ENCODE data around the gene JARID2. TPM values are rescaled to one million over a fixed set of nuclear protein-coding genes. Genes with fewer than 3 reads are reported as not detected.

JARID2 gene
- total RNA-seq, 2 experiments from 2014 or later = 27.5 to 27.6 TPM

DNA sequence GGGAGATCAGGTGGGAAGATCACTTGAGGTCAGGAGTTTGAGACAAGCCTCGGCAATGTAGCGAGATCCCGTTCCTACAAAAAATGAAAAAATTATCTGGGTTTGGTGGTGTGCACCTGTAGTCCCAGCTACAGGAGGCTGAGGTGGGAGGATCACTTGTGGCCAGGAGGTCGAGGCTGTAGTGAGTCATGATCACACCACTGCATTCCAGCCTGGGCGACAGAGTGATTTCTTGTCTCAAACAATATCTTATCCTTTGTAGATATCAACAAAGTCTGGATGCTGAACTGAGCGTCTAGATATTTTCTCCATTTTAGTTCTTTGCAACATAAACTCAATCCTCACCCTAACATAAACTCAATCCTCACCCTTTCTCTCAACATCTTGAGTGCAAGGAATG lies 219.3 kb downstream of the JARID2 start:
- H3K27ac Mint-ChIP-seq = no peak overlapping the region
- H3K36me3 Mint-ChIP-seq (ENCODE audit: low read depth) = peaks cover 11% of the 10 kb centered on the region
- H3K9me3 Mint-ChIP-seq = no peaks in the 10 kb centered on the region
- ChIA-PET CTCF (no interaction called here), POLR2A (no interaction called here)
- H3K4me3 Mint-ChIP-seq = no peak overlapping the region
- DNase-seq = no peak
- no peaks in the 10 kb centered on the region for H3K27me3 Mint-ChIP-seq
- peaks cover 22% of the 10 kb centered on the region for H3K4me1 Mint-ChIP-seq

DNA sequence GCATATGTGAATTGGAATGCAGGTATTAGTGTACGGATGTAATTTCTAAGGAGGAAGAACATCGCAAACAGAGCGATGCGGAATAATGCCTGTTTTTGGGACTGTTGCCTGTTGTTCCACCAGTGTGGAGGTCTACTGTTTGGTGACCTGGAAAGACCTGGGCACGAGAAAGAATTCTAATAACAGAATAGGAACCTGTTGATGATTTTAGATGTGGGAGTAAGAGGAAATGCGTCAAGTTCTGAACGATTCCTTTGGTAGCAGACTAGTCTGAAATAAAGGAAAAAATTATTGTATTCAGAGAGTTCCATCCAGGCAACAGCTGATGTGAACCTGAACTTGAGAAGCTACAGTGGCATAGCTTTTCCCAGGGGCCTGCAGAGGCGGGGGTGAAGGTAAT lies 224.9 kb downstream of the JARID2 start:
- no peaks in the 10 kb centered on the region for H3K27me3 Mint-ChIP-seq
- no peak overlapping the region for H3K27ac Mint-ChIP-seq
- no peaks in the 10 kb centered on the region for H3K9me3 Mint-ChIP-seq
- ChIA-PET POLR2A (no interaction called here), CTCF (interaction anchor here (0.9 to 1.2 kb wide), 2 partner anchors 10 to 20 kb away, joined by 3 to 6 read pairs; no protein-coding TSS in a partner anchor)
- no peak for DNase-seq
- H3K4me3 Mint-ChIP-seq = no peak overlapping the region
- H3K36me3 Mint-ChIP-seq (ENCODE audit: low read depth) = peaks cover 38% of the 10 kb centered on the region
- H3K4me1 Mint-ChIP-seq = peaks cover 2% of the 10 kb centered on the region

DNA sequence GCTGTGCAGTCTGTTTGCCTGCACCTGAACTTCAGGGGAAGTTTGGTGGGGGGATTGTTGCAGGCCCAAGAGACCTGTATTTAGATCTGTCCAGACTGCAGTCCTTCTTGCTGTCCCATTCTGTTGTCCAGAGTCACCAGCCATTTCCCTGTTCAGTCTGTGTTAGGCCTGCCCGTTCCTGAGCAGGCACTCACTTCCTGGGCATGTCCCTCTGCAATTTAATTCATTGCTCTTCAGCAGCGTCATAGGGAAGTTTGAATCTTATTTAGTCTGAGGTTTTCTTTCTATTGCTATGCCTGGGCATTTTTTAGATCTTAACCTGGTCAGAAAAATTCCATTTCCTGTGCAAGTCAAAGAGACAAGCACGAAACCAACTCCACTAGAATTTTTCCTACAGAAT lies 226.8 kb downstream of the JARID2 start:
- Mint-ChIP-seq H3K36me3 (ENCODE audit: low read depth) (peaks cover 45% of the 10 kb centered on the region), H3K4me1 (peaks cover 5% of the 10 kb centered on the region), H3K9me3 (no peaks in the 10 kb centered on the region), H3K27ac (no peak overlapping the region), H3K4me3 (no peak overlapping the region), H3K27me3 (no peaks in the 10 kb centered on the region)
- CTCF ChIA-PET = no interaction called here
- no peak for DNase-seq
- POLR2A ChIA-PET = no interaction called here

DNA sequence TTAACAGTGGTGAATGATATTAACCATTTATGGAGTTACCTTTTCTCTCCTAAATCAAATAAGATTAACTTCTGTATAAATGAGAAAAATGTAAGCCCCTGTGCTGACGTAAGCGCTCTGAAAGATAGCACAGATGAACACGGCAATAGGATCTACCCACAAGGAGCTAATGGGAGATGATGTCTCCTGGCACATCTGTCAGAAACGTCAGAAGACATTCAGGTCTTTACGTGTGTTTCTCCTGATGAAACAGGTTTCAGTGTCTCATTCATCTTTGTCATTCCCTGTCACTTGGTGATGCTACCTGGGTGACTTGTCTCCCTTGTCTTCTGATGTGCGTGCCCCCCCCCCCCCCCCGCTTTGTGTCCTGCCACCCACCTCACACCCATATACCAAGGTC lies 227.3 kb downstream of the JARID2 start:
- peaks cover 44% of the 10 kb centered on the region for H3K36me3 Mint-ChIP-seq (ENCODE audit: low read depth)

DNA sequence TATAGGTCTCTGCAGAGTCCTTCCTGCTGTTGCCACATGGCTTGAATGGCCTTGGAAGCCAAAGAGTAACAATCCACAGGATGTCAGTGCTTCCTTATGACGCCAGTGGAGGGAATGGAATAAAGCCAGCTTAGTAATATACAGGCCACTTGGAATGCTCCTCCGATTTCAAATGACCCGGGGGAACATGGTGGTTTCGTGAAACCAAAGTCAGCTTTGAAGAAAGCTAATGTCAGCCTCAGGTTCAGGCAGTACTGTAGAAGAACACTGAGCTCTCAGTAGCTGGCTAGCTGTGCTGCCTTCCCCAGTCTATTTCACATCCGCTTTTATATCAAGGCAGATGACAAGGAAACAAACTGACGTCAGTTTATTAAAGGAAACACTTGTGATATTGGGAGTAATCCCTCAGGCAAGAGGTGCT lies 227.9 kb downstream of the JARID2 start:
- no peaks in the 10 kb centered on the region for H3K27me3 Mint-ChIP-seq
- H3K4me3 Mint-ChIP-seq = no peak overlapping the region
- no peak for DNase-seq
- POLR2A ChIA-PET = no interaction called here
- peaks cover 7% of the 10 kb centered on the region for H3K4me1 Mint-ChIP-seq
- CTCF ChIA-PET = interaction anchor here (0.7 kb wide), 1 partner anchor 854 kb away, joined by 3 read pairs; no protein-coding TSS in a partner anchor
- no peak overlapping the region for H3K27ac Mint-ChIP-seq
- H3K36me3 Mint-ChIP-seq (ENCODE audit: low read depth) = peaks cover 38% of the 10 kb centered on the region
- no peaks in the 10 kb centered on the region for H3K9me3 Mint-ChIP-seq

More for the DNA sequence above, 227.3 kb downstream of the JARID2 start:
- CTCF ChIA-PET = no interaction called here
- Mint-ChIP-seq H3K27ac (no peak overlapping the region), H3K4me1 (peaks cover 7% of the 10 kb centered on the region), H3K4me3 (no peak overlapping the region), H3K27me3 (no peaks in the 10 kb centered on the region), H3K9me3 (no peaks in the 10 kb centered on the region)
- POLR2A ChIA-PET = no interaction called here
- DNase-seq = no peak

DNA sequence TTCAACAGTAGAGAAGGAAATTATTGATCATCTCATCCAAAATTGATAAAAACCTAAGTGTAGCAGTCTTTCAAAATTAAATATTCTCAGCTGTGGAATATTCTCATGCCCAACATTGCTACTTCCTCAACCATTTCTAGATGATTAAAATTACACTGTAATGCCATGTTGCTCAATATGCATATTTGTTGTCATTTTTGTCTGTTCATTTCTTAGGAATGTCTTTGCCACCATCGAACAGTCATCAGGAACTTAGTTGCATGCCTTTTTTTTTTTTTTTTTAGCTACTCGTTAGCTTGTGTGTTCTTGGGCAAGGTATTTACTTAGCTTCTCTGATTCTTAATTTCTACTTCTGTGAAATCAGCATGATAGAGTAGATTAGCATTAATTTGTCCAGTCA lies 228.3 kb downstream of the JARID2 start:
- Mint-ChIP-seq H3K4me3 (no peak overlapping the region), H3K9me3 (no peaks in the 10 kb centered on the region), H3K27ac (no peak overlapping the region), H3K4me1 (peaks cover 7% of the 10 kb centered on the region), H3K27me3 (no peaks in the 10 kb centered on the region), H3K36me3 (ENCODE audit: low read depth) (peaks cover 38% of the 10 kb centered on the region)
- POLR2A ChIA-PET = no interaction called here
- CTCF ChIA-PET = interaction anchor here (0.6 to 0.8 kb wide), 4 partner anchors 11 to 1330 kb away, joined by 3 to 4 read pairs (median 3); no protein-coding TSS in a partner anchor
- DNase-seq = no peak

DNA sequence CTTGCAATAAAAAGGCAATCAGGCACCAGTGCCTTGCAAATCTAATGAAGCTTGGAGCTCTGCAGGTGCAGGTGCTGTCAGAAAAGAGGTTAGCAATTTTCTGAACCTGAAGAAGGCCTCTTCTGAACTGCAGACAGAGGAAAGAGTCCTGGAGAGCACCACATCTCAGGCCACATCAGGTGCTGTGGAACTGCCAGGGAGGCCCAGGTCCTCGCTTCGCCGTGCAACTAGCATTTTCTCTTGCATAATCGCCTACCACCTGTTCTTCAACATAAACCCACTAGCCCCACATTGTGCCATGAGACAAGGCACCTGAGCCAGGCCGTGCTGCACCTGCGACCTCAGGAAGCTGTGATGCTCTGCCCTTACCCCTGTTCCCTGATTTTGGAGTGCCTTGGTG lies 229.4 kb downstream of the JARID2 start:
- Mint-ChIP-seq H3K27ac (no peak overlapping the region), H3K9me3 (no peaks in the 10 kb centered on the region), H3K27me3 (no peaks in the 10 kb centered on the region), H3K36me3 (ENCODE audit: low read depth) (peaks cover 44% of the 10 kb centered on the region), H3K4me1 (peaks cover 12% of the 10 kb centered on the region), H3K4me3 (no peak overlapping the region)
- CTCF ChIA-PET = interaction anchor here (1.4 kb wide), 1 partner anchor 18 kb away, joined by 3 read pairs; no protein-coding TSS in a partner anchor
- DNase-seq = no peak
- POLR2A ChIA-PET = no interaction called here

DNA sequence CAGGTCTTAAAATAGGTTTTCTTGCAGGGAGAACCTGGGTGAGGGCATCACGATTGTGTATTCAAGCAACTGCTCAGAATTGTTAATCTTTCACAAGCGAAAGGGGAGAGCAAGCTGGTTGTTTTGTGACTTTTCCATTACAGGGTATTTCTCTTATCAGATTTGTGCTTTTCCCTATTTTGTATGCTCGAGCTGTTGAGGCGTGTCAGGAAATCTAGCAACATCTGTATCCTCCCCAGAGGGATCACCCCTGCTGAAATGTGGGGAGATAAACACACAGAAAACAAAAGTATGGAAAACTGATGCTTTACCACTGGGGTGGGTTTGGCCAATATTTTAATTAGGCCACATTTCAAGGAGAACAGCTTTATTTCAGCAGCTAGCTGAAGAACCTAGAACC lies 230.0 kb downstream of the JARID2 start:
- CTCF ChIA-PET = interaction anchor here (1.4 kb wide), 1 partner anchor 18 kb away, joined by 3 read pairs; no protein-coding TSS in a partner anchor
- Mint-ChIP-seq H3K27ac (peak overlapping the region; percentile 15), H3K36me3 (ENCODE audit: low read depth) (peaks cover 44% of the 10 kb centered on the region), H3K27me3 (no peaks in the 10 kb centered on the region), H3K4me1 (peaks cover 18% of the 10 kb centered on the region), H3K9me3 (no peaks in the 10 kb centered on the region), H3K4me3 (no peak overlapping the region)
- POLR2A ChIA-PET = interaction anchor here (0.6 kb wide), 1 partner anchor 72 kb away, joined by 3 read pairs; no protein-coding TSS in a partner anchor
- DNase-seq = no peak

DNA sequence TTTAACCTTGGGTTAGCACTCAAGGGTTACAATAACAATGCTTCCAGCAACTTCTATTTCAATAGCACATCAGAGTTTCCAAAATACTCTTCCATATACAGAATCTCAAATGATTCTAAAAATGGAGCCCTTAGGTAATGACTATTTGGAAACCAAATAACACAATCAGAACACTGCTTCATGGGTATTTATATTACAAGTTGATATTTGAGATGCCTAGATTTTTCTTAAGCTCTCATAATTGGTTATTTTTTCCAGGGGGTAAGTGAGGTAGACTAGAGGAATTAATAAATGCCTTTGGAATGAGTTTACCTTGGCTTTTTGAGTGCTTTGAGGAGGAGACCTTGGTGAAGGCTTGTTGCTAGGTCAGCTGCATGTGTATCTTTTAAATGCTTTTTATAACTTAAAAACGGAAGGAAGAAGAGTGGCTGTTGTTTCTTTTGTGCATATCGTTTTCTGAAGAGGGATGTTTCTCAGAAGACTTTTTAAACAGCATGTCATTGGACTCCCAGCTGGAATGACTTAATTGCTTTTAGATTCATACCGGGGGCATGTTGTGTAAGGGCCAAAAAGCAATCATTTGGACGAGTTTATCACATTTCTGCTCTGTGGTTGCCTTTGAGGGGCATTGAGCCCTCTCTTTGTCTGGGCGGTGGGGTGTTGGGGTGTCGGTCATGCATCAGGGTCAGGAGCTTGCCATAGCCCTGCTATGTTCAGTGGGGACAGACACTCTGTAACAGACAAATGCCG lies 230.9 kb downstream of the JARID2 start:
- no peak overlapping the region for H3K4me3 Mint-ChIP-seq
- POLR2A ChIA-PET = no interaction called here
- peaks cover 44% of the 10 kb centered on the region for H3K36me3 Mint-ChIP-seq (ENCODE audit: low read depth)
- no peaks in the 10 kb centered on the region for H3K27me3 Mint-ChIP-seq
- H3K27ac Mint-ChIP-seq = no peak overlapping the region
- no peak for DNase-seq
- peaks cover 27% of the 10 kb centered on the region for H3K4me1 Mint-ChIP-seq
- CTCF ChIA-PET = no interaction called here
- no peaks in the 10 kb centered on the region for H3K9me3 Mint-ChIP-seq

DNA sequence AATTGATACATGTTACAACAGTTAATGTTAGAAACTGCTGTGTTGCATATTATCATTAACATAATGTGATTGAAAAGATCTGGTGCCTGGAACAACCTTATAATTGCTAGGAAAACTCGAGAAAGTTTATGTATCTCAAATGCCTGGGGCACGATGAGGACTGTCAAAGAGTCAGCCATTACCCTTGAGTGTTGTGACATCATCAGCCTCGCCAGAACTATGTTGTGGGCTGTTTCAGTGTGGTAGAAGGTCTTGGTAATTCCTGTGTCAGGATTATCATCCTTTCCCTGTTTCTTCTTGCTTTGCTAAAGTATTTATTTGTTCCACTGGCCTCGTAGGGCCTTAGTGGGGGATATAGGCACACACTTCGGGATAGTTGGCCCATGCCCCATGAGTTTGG lies 231.9 kb downstream of the JARID2 start:
- H3K36me3 Mint-ChIP-seq (ENCODE audit: low read depth) = peaks cover 38% of the 10 kb centered on the region
- POLR2A ChIA-PET = no interaction called here
- H3K27ac Mint-ChIP-seq = no peak overlapping the region
- H3K9me3 Mint-ChIP-seq = no peaks in the 10 kb centered on the region
- no peaks in the 10 kb centered on the region for H3K27me3 Mint-ChIP-seq
- no peak overlapping the region for H3K4me3 Mint-ChIP-seq
- peaks cover 34% of the 10 kb centered on the region for H3K4me1 Mint-ChIP-seq
- CTCF ChIA-PET = no interaction called here
- no peak for DNase-seq

DNA sequence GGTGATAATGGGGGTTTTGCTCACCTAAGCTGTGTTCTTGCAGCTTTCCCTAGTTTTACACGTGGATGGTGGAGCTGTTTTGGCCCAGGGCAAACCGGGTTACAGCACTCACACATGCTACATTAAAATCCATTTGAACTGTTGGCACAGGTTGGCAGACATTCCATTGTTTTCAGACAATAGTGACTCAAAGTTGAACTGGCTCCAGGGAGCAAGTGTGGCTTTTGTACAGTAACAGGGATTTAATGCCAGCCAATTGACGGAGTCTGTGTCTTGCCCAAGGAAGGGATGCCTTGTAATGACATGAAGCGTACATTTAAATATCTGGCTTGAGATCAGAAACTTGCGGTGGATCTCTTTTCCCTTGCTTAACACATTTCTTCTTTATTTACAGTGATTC lies 233.9 kb downstream of the JARID2 start:
- CTCF ChIA-PET = interaction anchor here (2.3 kb wide), 1 partner anchor 10 kb away, joined by 6 read pairs; no protein-coding TSS in a partner anchor
- H3K4me1 Mint-ChIP-seq = peaks cover 38% of the 10 kb centered on the region
- POLR2A ChIA-PET = no interaction called here

DNA sequence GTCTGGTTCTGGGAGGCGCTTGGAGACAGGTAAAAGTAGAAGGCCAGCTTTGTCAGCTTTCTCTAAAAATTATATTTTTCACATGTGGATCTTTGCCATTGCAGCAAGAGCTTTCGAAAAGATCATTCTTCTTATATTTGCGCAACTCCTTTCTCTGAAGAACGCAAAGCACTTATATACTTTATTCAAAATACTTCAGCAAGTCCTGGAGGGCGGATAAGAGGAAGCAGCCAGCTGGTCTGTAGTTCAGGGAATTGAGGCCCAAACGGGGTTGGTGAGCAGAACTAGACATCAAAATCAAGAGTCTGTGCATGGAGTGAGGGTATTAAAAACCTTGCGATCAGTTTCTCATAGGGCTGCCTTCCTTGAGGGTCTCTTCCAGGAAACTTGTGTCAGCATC lies 234.7 kb downstream of the JARID2 start:
- POLR2A ChIA-PET = no interaction called here
- H3K27me3 Mint-ChIP-seq = no peaks in the 10 kb centered on the region
- DNase-seq = no peak
- no peak overlapping the region for H3K27ac Mint-ChIP-seq
- peaks cover 38% of the 10 kb centered on the region for H3K4me1 Mint-ChIP-seq
- H3K9me3 Mint-ChIP-seq = no peaks in the 10 kb centered on the region
- CTCF ChIA-PET = interaction anchor here (0.6 to 2.3 kb wide), 4 partner anchors 10 to 548 kb away, joined by 3 to 6 read pairs (median 4); no protein-coding TSS in a partner anchor
- peaks cover 18% of the 10 kb centered on the region for H3K36me3 Mint-ChIP-seq (ENCODE audit: low read depth)
- H3K4me3 Mint-ChIP-seq = no peak overlapping the region

More for the DNA sequence above, 233.9 kb downstream of the JARID2 start:
- H3K36me3 Mint-ChIP-seq (ENCODE audit: low read depth) = peaks cover 26% of the 10 kb centered on the region
- H3K27ac Mint-ChIP-seq = no peak overlapping the region
- H3K9me3 Mint-ChIP-seq = no peaks in the 10 kb centered on the region
- H3K27me3 Mint-ChIP-seq = no peaks in the 10 kb centered on the region
- no peak for DNase-seq
- H3K4me3 Mint-ChIP-seq = no peak overlapping the region

DNA sequence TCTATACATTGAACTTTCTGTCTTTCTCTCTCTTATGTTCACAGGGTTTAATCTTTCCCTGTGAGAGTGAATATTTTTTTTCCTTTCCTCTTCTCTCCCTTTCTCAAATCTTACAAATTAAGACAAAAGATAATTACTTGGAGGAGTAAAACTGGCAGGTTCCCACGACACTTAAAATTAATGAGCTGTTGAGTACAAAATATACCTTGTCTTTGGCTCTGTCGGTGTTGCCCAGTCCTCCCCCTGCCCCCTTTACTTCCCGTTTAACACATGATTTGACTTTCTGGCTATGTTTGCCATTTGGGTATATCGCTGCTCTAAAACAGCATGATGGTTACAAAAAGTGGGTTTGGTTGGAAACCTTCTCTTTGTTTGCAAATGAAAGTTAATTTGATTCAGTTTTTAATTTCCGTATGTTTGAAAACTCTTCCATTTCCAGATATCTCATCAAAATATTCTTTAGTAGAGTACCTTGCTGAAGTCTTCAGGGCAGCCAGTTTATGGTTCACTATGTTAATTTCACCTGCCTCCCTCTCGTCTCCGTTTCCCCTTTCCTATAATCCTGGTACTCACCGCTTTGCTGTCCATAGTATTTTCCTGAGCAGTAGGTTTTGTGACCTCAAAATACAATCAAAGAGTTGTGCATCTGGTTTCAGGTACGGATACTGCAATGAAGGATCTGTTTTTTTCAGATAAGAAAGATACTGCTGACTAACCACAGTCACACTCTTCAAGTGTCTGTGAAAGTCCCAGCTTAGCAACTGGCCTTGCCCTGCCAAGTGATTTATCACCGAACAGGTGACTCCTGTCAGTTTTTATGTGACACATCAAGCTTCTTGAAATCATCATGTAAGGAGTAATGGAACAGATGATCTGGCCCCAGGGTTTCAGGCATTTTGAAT lies 235.8 kb downstream of the JARID2 start:
- H3K36me3 Mint-ChIP-seq (ENCODE audit: low read depth) = peaks cover 14% of the 10 kb centered on the region
- DNase-seq = no peak
- POLR2A ChIA-PET = no interaction called here
- H3K9me3 Mint-ChIP-seq = no peaks in the 10 kb centered on the region
- CTCF ChIA-PET = interaction anchor here (0.6 to 2.3 kb wide), 3 partner anchors 11 to 1687 kb away, joined by 3 to 6 read pairs (median 4); no protein-coding TSS in a partner anchor
- H3K27ac Mint-ChIP-seq = no peak overlapping the region
- no peak overlapping the region for H3K4me3 Mint-ChIP-seq
- no peaks in the 10 kb centered on the region for H3K27me3 Mint-ChIP-seq
- peaks cover 38% of the 10 kb centered on the region for H3K4me1 Mint-ChIP-seq

All from activated CD4-positive, alpha-beta T cell treated with anti-CD3 and anti-CD28 coated beads, Interleukin-2, amount 10 ng/mL, durations not matched to agents 7 days and 5 days (primary cell).